Thyroid gland (tissue), 4 donors: Measurements from ENCODE around the gene GOLGA8S. TPM values are rescaled to one million over a fixed set of nuclear protein-coding genes. Genes with fewer than 3 reads are reported as not detected.
"Not testable (repeated sequence)": the region's sequence is repeated elsewhere in the genome, so short reads cannot be mapped to it uniquely, and the experiment has no call there.

Experiments used
- DNase-seq, 2 donors: peaks; one replicate each; pipeline ENCODE4 v3.0.0-alpha.2; 2019
- H3K27ac ChIP-seq, 3 donors: fragments of 200-600 bp; sonication (generic); 1 replicate in 2 of 3; 2 replicates in 1 of 3; pipeline ENCODE4 v1.5.1; 2016 to 2019; ENCODE audit warnings: mild to moderate bottlenecking in 1 of 3, moderate library complexity in 1 of 3
- H3K27me3 ChIP-seq: fragments of 200-600 bp; sonication (generic); one replicate; pipeline ENCODE4 v1.5.1; 2019
- H3K36me3 ChIP-seq, 2 donors: fragments of 200-600 bp; sonication (generic); one replicate each; pipeline ENCODE4 v1.5.1; 2016 to 2019
- H3K4me1 ChIP-seq, 2 donors: fragments of 200-600 bp; sonication (generic); one replicate each; pipeline ENCODE4 v1.5.1; 2017 to 2019
- H3K4me3 ChIP-seq, 3 donors: fragments of 200-600 bp; sonication (generic); replicated peaks in 1 of 3; 1 replicate in 2 of 3; 2 replicates in 1 of 3; pipeline ENCODE4 v1.5.1; 2016; ENCODE audit warnings: mild to moderate bottlenecking in 1 of 3
- H3K9me3 ChIP-seq: fragments of 200-600 bp; sonication (generic); one replicate; pipeline ENCODE4 v1.5.1; 2017
- POLR2A ChIP-seq, 2 donors: fragments of 450-650 bp; IDR thresholded peaks; one replicate each; pipeline ENCODE4 v1.6.1; 2017; ENCODE audit warnings: antibody characterized with exemption in 2 of 2, mild to moderate bottlenecking in 2 of 2, moderate library complexity in 1 of 2
- WGBS, 2 donors: methylation state at CpG; one replicate each; pipeline ENCODE4 v1.1.5; 2017; 5-methylcytosine and 5-hydroxymethylcytosine counted together
- intact Hi-C: fragments of 100-400 bp; cut with DNase I; formaldehyde crosslinking; loops from one replicate; pipeline ENCODE4 v1.15.1; 2023
- total RNA-seq, 4 donors: library from RNA; depleted of rRNA; stranded (reverse); fragments of >200 nt; gene quantifications; one replicate each; pipeline ENCODE4 v1.2.3, GENCODE V29; 2016
- TF ChIP-seq, protein P1 (sequence below), 6 experiments: fragments of 200-600 bp in 3 of 6; fragments of 450-650 bp in 3 of 6; sonication (generic) in 3 of 6; IDR thresholded peaks; one replicate each; pipeline ENCODE4 v1.5.1; 2016 to 2019; ENCODE audit warnings: antibody characterized with exemption in 6 of 6, mild to moderate bottlenecking in 2 of 6, inconsistent platforms in 1 of 6, moderate library complexity in 1 of 6

The GOLGA8S gene
- total RNA-seq, 4 donors from 2014 or later, result 1.9 to 3.1 (median 2.4) TPM

- no peaks in the 10 kb centered on the region for H3K4me1 ChIP-seq
- no peak for DNase-seq
- intact Hi-C loops, result no loop called here
- H3K27me3 ChIP-seq, result no peaks in the 10 kb centered on the region
- no peak overlapping the region for H3K4me3 ChIP-seq
- H3K36me3 ChIP-seq, result no peaks in the 10 kb centered on the region
- WGBS, 2 donors, result 72 to 78% methylated on average over 8 of the region's 8 CpGs
- H3K27ac ChIP-seq, result no peak overlapping the region
- H3K9me3 ChIP-seq, result no peaks in the 10 kb centered on the region
- no peak for TF ChIP-seq POLR2A (IDR thresholded peaks at IDR 0.05)
- TF ChIP-seq, protein P1, sequence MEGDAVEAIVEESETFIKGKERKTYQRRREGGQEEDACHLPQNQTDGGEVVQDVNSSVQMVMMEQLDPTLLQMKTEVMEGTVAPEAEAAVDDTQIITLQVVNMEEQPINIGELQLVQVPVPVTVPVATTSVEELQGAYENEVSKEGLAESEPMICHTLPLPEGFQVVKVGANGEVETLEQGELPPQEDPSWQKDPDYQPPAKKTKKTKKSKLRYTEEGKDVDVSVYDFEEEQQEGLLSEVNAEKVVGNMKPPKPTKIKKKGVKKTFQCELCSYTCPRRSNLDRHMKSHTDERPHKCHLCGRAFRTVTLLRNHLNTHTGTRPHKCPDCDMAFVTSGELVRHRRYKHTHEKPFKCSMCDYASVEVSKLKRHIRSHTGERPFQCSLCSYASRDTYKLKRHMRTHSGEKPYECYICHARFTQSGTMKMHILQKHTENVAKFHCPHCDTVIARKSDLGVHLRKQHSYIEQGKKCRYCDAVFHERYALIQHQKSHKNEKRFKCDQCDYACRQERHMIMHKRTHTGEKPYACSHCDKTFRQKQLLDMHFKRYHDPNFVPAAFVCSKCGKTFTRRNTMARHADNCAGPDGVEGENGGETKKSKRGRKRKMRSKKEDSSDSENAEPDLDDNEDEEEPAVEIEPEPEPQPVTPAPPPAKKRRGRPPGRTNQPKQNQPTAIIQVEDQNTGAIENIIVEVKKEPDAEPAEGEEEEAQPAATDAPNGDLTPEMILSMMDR (IDR thresholded peaks at IDR 0.05), result no peak
Measured at GRCh38 chr15:23401627-23402026, 47.1 kb downstream of the GOLGA8S start.

DNA sequence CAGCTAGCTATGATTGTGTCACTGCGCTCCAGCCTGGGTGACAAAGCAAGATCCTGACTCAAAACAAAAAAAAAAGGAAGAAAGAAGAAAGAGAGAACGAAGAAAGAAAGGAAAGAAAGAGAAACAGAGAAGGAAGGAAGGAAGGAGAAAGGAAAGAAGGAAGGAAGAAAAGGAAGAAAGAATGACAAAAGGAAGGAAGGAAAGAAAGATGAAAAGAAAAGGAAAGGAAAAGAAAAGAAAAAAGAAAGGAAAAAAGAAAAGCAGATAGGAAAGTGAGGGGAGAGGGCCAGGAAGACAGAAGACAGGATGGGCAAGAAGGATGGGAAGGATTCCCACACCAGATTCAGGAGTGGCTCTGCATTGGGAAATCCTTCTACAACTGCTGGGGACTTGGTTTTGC is 47.6 kb downstream of the GOLGA8S start:
- Histone ChIP-seq H3K9me3 (no peaks in the 10 kb centered on the region), H3K36me3 (no peaks in the 10 kb centered on the region), H3K27me3 (no peaks in the 10 kb centered on the region), H3K4me3 (no peak overlapping the region), H3K4me1 (no peaks in the 10 kb centered on the region), H3K27ac (no peak overlapping the region)
- intact Hi-C loops, result no loop called here
- 75 to 86% methylated on average over 2 of the region's 2 CpGs for WGBS, 2 donors
- TF ChIP-seq POLR2A (IDR thresholded peaks at IDR 0.05), result no peak
- TF ChIP-seq, protein P1 (IDR thresholded peaks at IDR 0.05), result no peak
- DNase-seq, result no peak

- Histone ChIP-seq H3K4me1 (no peaks in the 10 kb centered on the region), H3K4me3 (no peak overlapping the region), H3K36me3 (no peaks in the 10 kb centered on the region), H3K27me3 (no peaks in the 10 kb centered on the region), H3K9me3 (no peaks in the 10 kb centered on the region), H3K27ac (no peak overlapping the region)
- WGBS, 2 donors, result 60 to 76% methylated on average over 3 to 5 of the region's 5 CpGs
- no peak for TF ChIP-seq POLR2A (IDR thresholded peaks at IDR 0.05)
- TF ChIP-seq, protein P1 (IDR thresholded peaks at IDR 0.05), result no peak
- intact Hi-C loops, result no loop called here
- no peak for DNase-seq
Measured at GRCh38 chr15:23402544-23402943, 48.0 kb downstream of the GOLGA8S start.

GRCh38 chr15:23403550-23403949 is 49.0 kb downstream of the GOLGA8S start:
- whole genome bisulfite sequencing, 2 donors, result 68 to 72% methylated on average over 4 of the region's 4 CpGs
- H3K4me3 ChIP-seq, result no peak overlapping the region
- no peaks in the 10 kb centered on the region for H3K4me1 ChIP-seq
- no peaks in the 10 kb centered on the region for H3K27me3 ChIP-seq
- H3K27ac ChIP-seq, result no peak overlapping the region
- H3K36me3 ChIP-seq, result no peaks in the 10 kb centered on the region
- DNase-seq, result no peak
- intact Hi-C loops, result no loop called here
- H3K9me3 ChIP-seq, result no peaks in the 10 kb centered on the region
- TF ChIP-seq POLR2A (IDR thresholded peaks at IDR 0.05), result no peak
- TF ChIP-seq, protein P1 (IDR thresholded peaks at IDR 0.05), result no peak

DNA sequence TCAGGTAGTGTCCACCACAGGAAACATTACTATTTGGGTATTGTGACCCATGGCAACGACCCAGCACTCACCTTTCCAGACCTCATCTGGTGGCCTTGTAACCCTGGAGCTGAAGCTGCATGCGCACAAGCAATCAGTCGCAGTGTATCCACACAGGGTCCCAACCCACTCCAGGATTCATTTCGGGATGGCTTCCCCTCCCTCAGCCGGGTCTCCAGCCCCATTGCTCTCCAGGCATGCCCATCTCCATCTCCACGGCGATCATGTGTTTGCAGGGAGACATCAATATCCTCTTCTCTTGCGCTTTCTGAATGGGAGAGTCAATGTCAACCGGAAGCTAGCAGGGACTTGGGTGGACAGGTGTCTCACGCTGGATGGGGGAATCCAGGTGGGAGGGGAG is 57.3 kb downstream of the GOLGA8S start:
- Histone ChIP-seq H3K9me3 (no peaks in the 10 kb centered on the region), H3K36me3 (no peaks in the 10 kb centered on the region), H3K27me3 (no peaks in the 10 kb centered on the region), H3K27ac (no peak overlapping the region), H3K4me3 (no peak overlapping the region), H3K4me1 (no peaks in the 10 kb centered on the region)
- intact Hi-C loops, result no loop called here
- TF ChIP-seq, protein P1 (IDR thresholded peaks at IDR 0.05), result no peak
- no peak for TF ChIP-seq POLR2A (IDR thresholded peaks at IDR 0.05)
- WGBS, 2 donors, result 80 to 89% methylated on average over 10 of the region's 10 CpGs
- no peak for DNase-seq

DNA sequence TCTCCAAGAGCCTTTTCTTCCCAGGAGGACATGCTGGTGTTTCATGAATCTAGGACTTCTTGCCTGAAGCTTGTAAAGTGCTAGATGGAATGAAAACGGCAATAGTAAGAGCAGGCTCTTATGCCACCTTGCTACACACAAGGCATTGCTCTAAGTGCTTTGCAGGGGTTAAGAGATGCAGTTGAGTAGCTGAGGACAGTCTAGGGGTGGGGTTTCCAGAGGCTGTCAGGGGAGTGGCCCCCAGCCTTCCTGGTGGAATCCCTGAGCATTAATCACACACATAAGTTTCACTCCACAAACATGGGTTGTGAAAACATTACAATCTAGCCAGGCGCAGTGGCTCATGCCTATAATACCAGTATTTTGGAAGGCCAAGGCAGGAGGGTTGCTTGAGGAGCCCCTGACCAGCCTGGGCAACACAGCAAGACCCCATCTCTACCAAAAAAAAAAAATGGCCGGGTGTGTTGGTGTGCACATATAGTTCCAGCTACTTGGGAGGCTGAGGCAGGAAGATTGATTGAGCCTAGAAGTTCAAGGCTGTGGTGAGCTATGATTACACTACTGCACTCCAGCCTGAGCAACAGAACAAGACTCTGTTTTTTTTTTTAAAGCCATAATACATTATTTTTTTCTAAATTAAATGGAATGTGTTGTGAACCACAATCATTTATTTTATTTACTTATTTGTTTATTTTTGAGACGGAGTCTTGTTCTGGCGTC is 58.5 kb downstream of the GOLGA8S start:
- H3K9me3 ChIP-seq, H3K27ac ChIP-seq, intact Hi-C loops, H3K27me3 ChIP-seq, H3K4me3 ChIP-seq, H3K36me3 ChIP-seq, H3K4me1 ChIP-seq, DNase-seq: not testable (repeated sequence)
- 74 to 77% methylated on average over 5 of the region's 5 CpGs for WGBS, 2 donors
